Gastrocnemius medialis (tissue), 4 donors: ENCODE measurements around the gene PCDHB6. TPM values are rescaled to one million over a fixed set of nuclear protein-coding genes. Genes with fewer than 3 reads are reported as not detected.
A peak's percentile ranks its signal among the peaks of the same experiment; 100 is the strongest.
"Not testable (repeated sequence)": the region's sequence is repeated elsewhere in the genome, so short reads cannot be mapped to it uniquely, and the experiment has no call there.

Experiments used
- ATAC-seq, 2 donors: fragments of 150-250 bp; one replicate each; pipeline ENCODE4 v1.9.1; 2016
- DNase-seq, 2 donors: peaks; one replicate each; pipeline ENCODE4 v3.0.0-alpha.2; 2019
- H3K27ac ChIP-seq, 4 donors: fragments of 200-600 bp; sonication (generic); 1 replicate in 1 of 4; 2 replicates in 3 of 4; pipeline ENCODE4 v1.5.1; 2016 to 2018; ENCODE audit warnings: mild to moderate bottlenecking in 2 of 4, moderate library complexity in 1 of 4
- H3K27me3 ChIP-seq, 3 donors: fragments of 200-600 bp; sonication (generic) in 2 of 3; 1 replicate in 1 of 3; 2 replicates in 2 of 3; pipeline versions ENCODE4 v1.5.1 to v1.6.0; 2016 to 2019; ENCODE audit warnings: mild to moderate bottlenecking in 1 of 3, moderate library complexity in 1 of 3
- H3K36me3 ChIP-seq, 2 donors: fragments of 200-600 bp; sonication (generic) in 1 of 2; one replicate each; pipeline ENCODE4 v1.5.1; 2017 to 2018
- H3K4me1 ChIP-seq, 2 donors: fragments of 200-600 bp; sonication (generic) in 1 of 2; one replicate each; pipeline ENCODE4 v1.5.1; 2016 to 2017; ENCODE audit warnings: mild to moderate bottlenecking in 2 of 2
- H3K4me3 ChIP-seq, 4 donors: fragments of 200-600 bp; sonication (generic) in 3 of 4; 1 replicate in 1 of 4; 2 replicates in 3 of 4; pipeline ENCODE4 v1.5.1; 2016 to 2019; ENCODE audit warnings: mild to moderate bottlenecking in 2 of 4
- H3K9me3 ChIP-seq, 3 donors: fragments of 200-600 bp; sonication (generic) in 2 of 3; 1 replicate in 1 of 3; 2 replicates in 2 of 3; pipeline ENCODE4 v1.5.1; 2016 to 2019
- POLR2A ChIP-seq, 2 donors: fragments of 450-650 bp; IDR thresholded peaks; one replicate each; pipeline ENCODE4 v1.6.1; 2017; ENCODE audit warnings: antibody characterized with exemption in 2 of 2, mild to moderate bottlenecking in 2 of 2, moderate library complexity in 2 of 2
- in situ Hi-C, 4 donors: fragments of 200-750 bp; cut with MboI; loops; one replicate each; pipeline versions ENCODE4 v1.15.0 to v1.8.0; 2017; ENCODE audit warnings: low sequenced_read_pairs in 4 of 4
- intact Hi-C: fragments of 100-400 bp; cut with DNase I; formaldehyde crosslinking; loops from one replicate; pipeline ENCODE4 v1.15.1; 2023; ENCODE audit warnings: low total_unique reads
- total RNA-seq, 4 donors: library from RNA; depleted of rRNA; stranded (reverse); fragments of >200 nt; gene quantifications; one replicate each; pipeline versions ENCODE4 v1.1.0 to v1.2.3, GENCODE V29; 2016
- TF ChIP-seq, protein P1 (sequence below), 5 experiments: fragments of 450-650 bp in 3 of 5; fragments of 200-600 bp in 2 of 5; sonication (generic) in 2 of 5; IDR thresholded peaks in 4 of 5; conservative IDR thresholded peaks in 1 of 5; 1 replicate in 4 of 5; 2 replicates in 1 of 5; pipeline ENCODE4 v1.5.1; 2016 to 2019; ENCODE audit warnings: antibody characterized with exemption in 5 of 5, mild to moderate bottlenecking in 3 of 5, moderate library complexity in 3 of 5

PCDHB6 gene
- total RNA-seq, 4 donors from 2014 or later, result 0.09 to 0.46 (median 0.19) TPM; not detected in 1

- no peak for TF ChIP-seq POLR2A (IDR thresholded peaks at IDR 0.05)
- TF ChIP-seq, protein P1, sequence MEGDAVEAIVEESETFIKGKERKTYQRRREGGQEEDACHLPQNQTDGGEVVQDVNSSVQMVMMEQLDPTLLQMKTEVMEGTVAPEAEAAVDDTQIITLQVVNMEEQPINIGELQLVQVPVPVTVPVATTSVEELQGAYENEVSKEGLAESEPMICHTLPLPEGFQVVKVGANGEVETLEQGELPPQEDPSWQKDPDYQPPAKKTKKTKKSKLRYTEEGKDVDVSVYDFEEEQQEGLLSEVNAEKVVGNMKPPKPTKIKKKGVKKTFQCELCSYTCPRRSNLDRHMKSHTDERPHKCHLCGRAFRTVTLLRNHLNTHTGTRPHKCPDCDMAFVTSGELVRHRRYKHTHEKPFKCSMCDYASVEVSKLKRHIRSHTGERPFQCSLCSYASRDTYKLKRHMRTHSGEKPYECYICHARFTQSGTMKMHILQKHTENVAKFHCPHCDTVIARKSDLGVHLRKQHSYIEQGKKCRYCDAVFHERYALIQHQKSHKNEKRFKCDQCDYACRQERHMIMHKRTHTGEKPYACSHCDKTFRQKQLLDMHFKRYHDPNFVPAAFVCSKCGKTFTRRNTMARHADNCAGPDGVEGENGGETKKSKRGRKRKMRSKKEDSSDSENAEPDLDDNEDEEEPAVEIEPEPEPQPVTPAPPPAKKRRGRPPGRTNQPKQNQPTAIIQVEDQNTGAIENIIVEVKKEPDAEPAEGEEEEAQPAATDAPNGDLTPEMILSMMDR (IDR thresholded peaks at IDR 0.05 in 4 of 5, conservative IDR thresholded peaks at IDR 0.05 in 1 of 5), result peak in 1 of 5 experiments; percentile 33
- no peak for DNase-seq
- H3K27me3 ChIP-seq, result peaks cover 5 to 31% (median 21%) of the 10 kb centered on the region in 3 donors
- no peaks in the 10 kb centered on the region for H3K36me3 ChIP-seq
- no peak for ATAC-seq
- peaks cover 0 to 14% (median 7%) of the 10 kb centered on the region in 3 donors for H3K9me3 ChIP-seq
- H3K4me3 ChIP-seq, result peak within 1 kb of the TSS in 1 of 4 donors; percentile 5
- in situ Hi-C loops (no loop called here), intact Hi-C loops (no loop called here)
- no peaks in the 10 kb centered on the region for H3K4me1 ChIP-seq
- no peak within 1 kb of the TSS for H3K27ac ChIP-seq
These were observed 22.7 kb downstream of the PCDHB6 start, which contains the start of gene PCDHB7 for GRCh38 chr5:141172381-141173204. Gene PCDHB7, plus strand, starts transcription at chr5:141172644. Its CDS starts 192 bp downstream, at chr5:141172836.

DNA sequence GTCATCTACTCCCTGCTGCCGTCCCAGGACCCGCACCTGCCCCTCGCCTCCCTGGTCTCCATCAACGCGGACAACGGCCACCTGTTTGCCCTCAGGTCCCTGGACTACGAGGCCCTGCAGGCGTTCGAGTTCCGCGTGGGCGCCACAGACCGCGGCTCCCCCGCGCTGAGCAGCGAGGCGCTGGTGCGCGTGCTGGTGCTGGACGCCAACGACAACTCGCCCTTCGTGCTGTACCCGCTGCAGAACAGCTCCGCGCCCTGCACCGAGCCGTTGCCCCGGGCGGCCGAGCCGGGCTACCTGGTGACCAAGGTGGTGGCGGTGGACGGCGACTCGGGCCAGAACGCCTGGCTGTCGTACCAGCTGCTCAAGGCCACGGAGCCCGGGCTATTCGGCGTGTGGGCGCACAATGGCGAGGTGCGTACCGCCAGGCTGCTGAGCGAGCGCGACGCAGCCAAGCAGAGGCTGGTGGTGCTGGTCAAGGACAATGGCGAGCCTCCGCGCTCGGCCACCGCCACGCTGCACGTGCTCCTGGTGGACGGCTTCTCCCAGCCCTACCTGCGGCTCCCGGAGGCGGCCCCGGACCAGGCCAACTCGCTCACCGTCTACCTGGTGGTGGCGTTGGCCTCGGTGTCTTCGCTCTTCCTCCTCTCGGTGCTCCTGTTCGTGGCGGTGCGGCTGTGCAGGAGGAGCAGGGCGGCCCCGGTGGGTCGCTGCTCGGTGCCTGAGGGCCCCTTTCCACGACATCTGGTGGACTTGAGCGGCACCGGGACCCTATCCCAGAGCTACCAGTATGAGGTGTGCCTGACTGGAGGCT lies 24.6 kb downstream of the PCDHB6 start:
- in situ Hi-C loops, intact Hi-C loops, H3K27ac ChIP-seq, H3K4me3 ChIP-seq, H3K4me1 ChIP-seq, H3K36me3 ChIP-seq, ATAC-seq, DNase-seq: not testable (repeated sequence)
- H3K9me3 ChIP-seq, result peaks cover 0 to 22% (median 13%) of the 10 kb centered on the region in 3 donors
- H3K27me3 ChIP-seq, result peaks cover 5 to 46% (median 22%) of the 10 kb centered on the region in 3 donors

DNA sequence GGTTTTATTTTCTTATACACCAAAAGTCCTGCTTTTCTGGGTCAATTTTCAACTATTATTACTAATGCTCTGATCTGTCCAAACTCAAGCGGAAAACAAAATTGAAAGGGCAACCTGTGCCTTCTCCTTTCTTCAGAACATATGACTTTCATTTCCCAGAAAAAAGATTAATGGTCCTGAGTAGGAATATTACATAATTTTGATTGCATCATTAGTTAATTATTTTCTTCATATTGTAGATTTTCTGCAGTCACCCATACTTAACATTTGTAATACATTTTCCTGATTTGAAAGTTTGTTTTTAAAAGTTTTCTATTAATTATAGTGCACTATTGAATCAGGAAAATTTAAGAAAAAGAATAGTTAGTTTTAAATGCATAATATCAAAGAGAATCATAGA lies 26.1 kb downstream of the PCDHB6 start:
- H3K27ac ChIP-seq, result no peak overlapping the region
- no peak for TF ChIP-seq POLR2A (IDR thresholded peaks at IDR 0.05)
- TF ChIP-seq, protein P1 (IDR thresholded peaks at IDR 0.05 in 4 of 5, conservative IDR thresholded peaks at IDR 0.05 in 1 of 5), result no peak
- in situ Hi-C loops, result no loop called here
- DNase-seq (no peak), ATAC-seq (no peak)
- peaks cover 5 to 50% (median 25%) of the 10 kb centered on the region in 3 donors for H3K27me3 ChIP-seq
- H3K4me3 ChIP-seq, result no peak overlapping the region
- peaks cover 0 to 22% (median 13%) of the 10 kb centered on the region in 3 donors for H3K9me3 ChIP-seq
- H3K4me1 ChIP-seq, result no peaks in the 10 kb centered on the region
- H3K36me3 ChIP-seq, result no peaks in the 10 kb centered on the region
- intact Hi-C loops, result no loop called here

DNA sequence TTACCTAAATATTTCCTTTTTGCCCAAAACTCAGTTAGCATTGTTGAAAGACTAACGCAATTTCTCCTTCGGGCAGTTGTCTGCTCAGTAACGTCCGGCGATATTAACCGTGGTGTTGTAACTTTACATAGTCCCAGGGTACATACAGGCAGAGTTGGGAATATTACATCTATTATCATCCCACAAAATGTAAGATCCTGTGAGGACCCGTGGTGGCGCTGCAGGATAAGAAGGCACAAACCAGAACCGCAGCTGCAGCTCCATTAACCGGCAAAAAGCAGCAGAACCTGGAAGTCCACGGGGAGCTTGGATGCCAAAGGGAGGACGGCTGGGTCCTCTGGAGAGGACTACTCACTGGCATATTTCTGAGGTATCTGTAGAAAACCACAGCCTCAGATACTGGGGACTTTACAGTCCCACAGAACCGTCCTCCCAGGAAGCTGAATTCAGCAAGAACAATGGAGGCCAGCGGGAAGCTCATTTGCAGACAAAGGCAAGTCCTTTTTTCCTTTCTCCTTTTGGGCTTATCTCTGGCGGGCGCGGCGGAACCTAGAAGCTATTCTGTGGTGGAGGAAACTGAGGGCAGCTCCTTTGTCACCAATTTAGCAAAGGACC lies 27.8 kb downstream of the PCDHB6 start, which contains the start of gene PCDHB8:
Gene PCDHB8 (plus strand): TSS at position 214 of the 615 bp plus-strand sequence. CDS start 245 bp downstream, at position 459.
- ATAC-seq, DNase-seq, H3K27ac ChIP-seq, intact Hi-C loops, H3K4me1 ChIP-seq, H3K36me3 ChIP-seq, H3K4me3 ChIP-seq, in situ Hi-C loops: not testable (repeated sequence)
- Histone ChIP-seq H3K9me3 (peaks cover 0 to 22% (median 13%) of the 10 kb centered on the region in 3 donors), H3K27me3 (peaks cover 5 to 50% (median 25%) of the 10 kb centered on the region in 3 donors)

GRCh38 chr5:141179371-141179770 lies 29.5 kb downstream of the PCDHB6 start:
- H3K4me1 ChIP-seq, ATAC-seq, in situ Hi-C loops, H3K4me3 ChIP-seq, DNase-seq, H3K27ac ChIP-seq, intact Hi-C loops, H3K36me3 ChIP-seq: not testable (repeated sequence)
- Histone ChIP-seq H3K27me3 (peaks cover 5 to 50% (median 25%) of the 10 kb centered on the region in 3 donors), H3K9me3 (peaks cover 0 to 18% (median 17%) of the 10 kb centered on the region in 3 donors)

DNA sequence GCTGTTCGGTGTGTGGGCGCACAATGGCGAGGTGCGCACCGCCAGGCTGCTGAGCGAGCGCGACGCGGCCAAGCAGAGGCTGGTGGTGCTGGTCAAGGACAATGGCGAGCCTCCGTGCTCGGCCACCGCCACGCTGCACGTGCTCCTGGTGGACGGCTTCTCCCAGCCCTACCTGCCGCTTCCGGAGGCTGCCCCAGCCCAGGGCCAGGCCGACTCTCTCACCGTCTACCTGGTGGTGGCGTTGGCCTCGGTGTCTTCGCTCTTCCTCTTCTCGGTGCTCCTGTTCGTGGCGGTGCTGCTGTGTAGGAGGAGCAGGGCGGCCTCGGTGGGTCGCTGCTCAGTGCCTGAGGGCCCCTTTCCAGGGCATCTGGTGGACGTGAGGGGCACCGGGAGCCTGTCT lies 30.0 kb downstream of the PCDHB6 start:
- H3K36me3 ChIP-seq, ATAC-seq, DNase-seq, H3K4me1 ChIP-seq, H3K27ac ChIP-seq, in situ Hi-C loops, H3K4me3 ChIP-seq, intact Hi-C loops: not testable (repeated sequence)
- H3K9me3 ChIP-seq, result peaks cover 0 to 17% (median 15%) of the 10 kb centered on the region in 3 donors
- H3K27me3 ChIP-seq, result peaks cover 2 to 50% (median 27%) of the 10 kb centered on the region in 3 donors
